Gastrocnemius medialis (tissue), 4 donors: ENCODE results near the gene FAM13A. TPM values are rescaled to one million over a fixed set of nuclear protein-coding genes. Genes with fewer than 3 reads are reported as not detected.
"Not testable (repeated sequence)": the region's sequence is repeated elsewhere in the genome, so short reads cannot be mapped to it uniquely, and the experiment has no call there.

Experiments
- ATAC-seq, 2 donors: fragments of 150-250 bp; one replicate each; pipeline ENCODE4 v1.9.1; 2016
- DNase-seq, 2 donors: peaks; one replicate each; pipeline ENCODE4 v3.0.0-alpha.2; 2019
- H3K27ac ChIP-seq, 4 donors: fragments of 200-600 bp; sonication (generic); 1 replicate in 1 of 4; 2 replicates in 3 of 4; pipeline ENCODE4 v1.5.1; 2016 to 2018; ENCODE audit warnings: mild to moderate bottlenecking in 2 of 4, moderate library complexity in 1 of 4
- H3K27me3 ChIP-seq, 3 donors: fragments of 200-600 bp; sonication (generic) in 2 of 3; 1 replicate in 1 of 3; 2 replicates in 2 of 3; pipeline versions ENCODE4 v1.5.1 to v1.6.0; 2016 to 2019; ENCODE audit warnings: mild to moderate bottlenecking in 1 of 3, moderate library complexity in 1 of 3
- H3K36me3 ChIP-seq, 2 donors: fragments of 200-600 bp; sonication (generic) in 1 of 2; one replicate each; pipeline ENCODE4 v1.5.1; 2017 to 2018
- H3K4me1 ChIP-seq, 2 donors: fragments of 200-600 bp; sonication (generic) in 1 of 2; one replicate each; pipeline ENCODE4 v1.5.1; 2016 to 2017; ENCODE audit warnings: mild to moderate bottlenecking in 2 of 2
- H3K4me3 ChIP-seq, 4 donors: fragments of 200-600 bp; sonication (generic) in 3 of 4; 1 replicate in 1 of 4; 2 replicates in 3 of 4; pipeline ENCODE4 v1.5.1; 2016 to 2019; ENCODE audit warnings: mild to moderate bottlenecking in 2 of 4
- H3K9me3 ChIP-seq, 3 donors: fragments of 200-600 bp; sonication (generic) in 2 of 3; 1 replicate in 1 of 3; 2 replicates in 2 of 3; pipeline ENCODE4 v1.5.1; 2016 to 2019
- CTCF ChIP-seq, 5 experiments: fragments of 450-650 bp in 3 of 5; fragments of 200-600 bp in 2 of 5; sonication (generic) in 2 of 5; IDR thresholded peaks in 4 of 5; conservative IDR thresholded peaks in 1 of 5; 1 replicate in 4 of 5; 2 replicates in 1 of 5; pipeline ENCODE4 v1.5.1; 2016 to 2019; ENCODE audit warnings: antibody characterized with exemption in 5 of 5, mild to moderate bottlenecking in 3 of 5, moderate library complexity in 3 of 5
- POLR2A ChIP-seq, 2 donors: fragments of 450-650 bp; IDR thresholded peaks; one replicate each; pipeline ENCODE4 v1.6.1; 2017; ENCODE audit warnings: antibody characterized with exemption in 2 of 2, mild to moderate bottlenecking in 2 of 2, moderate library complexity in 2 of 2
- in situ Hi-C, 4 donors: fragments of 200-750 bp; cut with MboI; loops; one replicate each; pipeline versions ENCODE4 v1.15.0 to v1.8.0; 2017; ENCODE audit warnings: low sequenced_read_pairs in 4 of 4
- intact Hi-C: fragments of 100-400 bp; cut with DNase I; formaldehyde crosslinking; loops from one replicate; pipeline ENCODE4 v1.15.1; 2023; ENCODE audit warnings: low total_unique reads
- total RNA-seq, 4 donors: library from RNA; depleted of rRNA; stranded (reverse); fragments of >200 nt; gene quantifications; one replicate each; pipeline versions ENCODE4 v1.1.0 to v1.2.3, GENCODE V29; 2016

Gene FAM13A
- total RNA-seq, 4 donors from 2014 or later: 6.7 to 14.1 (median 11.4) TPM

GRCh38 chr4:89071311-89071710 is 14.3 kb upstream of the FAM13A start:
- no peak for DNase-seq
- Histone ChIP-seq H3K4me3 (no peak overlapping the region), H3K9me3 (no peaks in the 10 kb centered on the region), H3K27ac (no peak overlapping the region), H3K4me1 (no peaks in the 10 kb centered on the region), H3K36me3 (no peaks in the 10 kb centered on the region), H3K27me3 (no peaks in the 10 kb centered on the region)
- intact Hi-C loops: no loop called here
- ATAC-seq: no peak
- in situ Hi-C loops: no loop called here
- TF ChIP-seq CTCF (IDR thresholded peaks at IDR 0.05 in 4 of 5, conservative IDR thresholded peaks at IDR 0.05 in 1 of 5) (no peak), POLR2A (IDR thresholded peaks at IDR 0.05) (no peak)

GRCh38 chr4:89070041-89070440 is 13.1 kb upstream of the FAM13A start:
- Histone ChIP-seq H3K4me3 (no peak overlapping the region), H3K4me1 (no peaks in the 10 kb centered on the region), H3K27me3 (no peaks in the 10 kb centered on the region), H3K36me3 (no peaks in the 10 kb centered on the region), H3K9me3 (no peaks in the 10 kb centered on the region), H3K27ac (no peak overlapping the region)
- intact Hi-C loops: no loop called here
- no peak for TF ChIP-seq POLR2A (IDR thresholded peaks at IDR 0.05)
- DNase-seq: no peak
- in situ Hi-C loops: no loop called here
- no peak for ATAC-seq

- no peak for DNase-seq
- no peak overlapping the region for H3K4me3 ChIP-seq
- in situ Hi-C loops (no loop called here), intact Hi-C loops (no loop called here)
- no peak for ATAC-seq
- no peak overlapping the region for H3K27ac ChIP-seq
- no peaks in the 10 kb centered on the region for H3K36me3 ChIP-seq
- TF ChIP-seq POLR2A (IDR thresholded peaks at IDR 0.05): no peak
- TF ChIP-seq CTCF (IDR thresholded peaks at IDR 0.05 in 4 of 5, conservative IDR thresholded peaks at IDR 0.05 in 1 of 5): no peak
- no peaks in the 10 kb centered on the region for H3K27me3 ChIP-seq
- no peaks in the 10 kb centered on the region for H3K4me1 ChIP-seq
- no peaks in the 10 kb centered on the region for H3K9me3 ChIP-seq
Observed at GRCh38 chr4:89069481-89069880, 12.5 kb upstream of the FAM13A start.

GRCh38 chr4:89067417-89067816 is 10.4 kb upstream of the FAM13A start:
- no peak for DNase-seq
- TF ChIP-seq CTCF (IDR thresholded peaks at IDR 0.05 in 4 of 5, conservative IDR thresholded peaks at IDR 0.05 in 1 of 5): no peak
- no peak for TF ChIP-seq POLR2A (IDR thresholded peaks at IDR 0.05)
- no peaks in the 10 kb centered on the region for H3K9me3 ChIP-seq
- H3K4me3 ChIP-seq: no peak overlapping the region
- no peaks in the 10 kb centered on the region for H3K36me3 ChIP-seq
- no peaks in the 10 kb centered on the region for H3K4me1 ChIP-seq
- in situ Hi-C loops (no loop called here), intact Hi-C loops (no loop called here)
- no peak for ATAC-seq
- no peak overlapping the region for H3K27ac ChIP-seq
- no peaks in the 10 kb centered on the region for H3K27me3 ChIP-seq

GRCh38 chr4:89064848-89065247 is 7.9 kb upstream of the FAM13A start:
- H3K9me3 ChIP-seq: no peaks in the 10 kb centered on the region
- in situ Hi-C loops: no loop called here
- ATAC-seq: no peak

GRCh38 chr4:89057844-89058243 is 859 bp upstream of the FAM13A start:
- in situ Hi-C loops: loop anchor here in 1 of 4 donors (10.0 kb wide), 1 partner anchor 47 kb away; no protein-coding TSS in a partner anchor
- Histone ChIP-seq H3K4me1 (peaks cover 20 to 32% of the 10 kb centered on the region in 2 donors), H3K27ac (peak overlapping the region; percentile 68 to 82 (median 76))
- not testable (repeated sequence) for H3K4me3 ChIP-seq, DNase-seq, H3K9me3 ChIP-seq, H3K27me3 ChIP-seq, ATAC-seq, H3K36me3 ChIP-seq
- intact Hi-C loops: loop anchor here (1.0 kb wide), 1 partner anchor 53 kb away; the partner anchor contains the start of gene TIGD2

More at GRCh38 chr4:89064848-89065247, 7.9 kb upstream of the FAM13A start:
- no peak for DNase-seq
- Histone ChIP-seq H3K27me3 (no peaks in the 10 kb centered on the region), H3K4me3 (no peak overlapping the region), H3K36me3 (no peaks in the 10 kb centered on the region), H3K27ac (no peak overlapping the region), H3K4me1 (no peaks in the 10 kb centered on the region)
- TF ChIP-seq POLR2A (IDR thresholded peaks at IDR 0.05) (no peak), CTCF (IDR thresholded peaks at IDR 0.05 in 4 of 5, conservative IDR thresholded peaks at IDR 0.05 in 1 of 5) (no peak)
- intact Hi-C loops: no loop called here
